ENCODE results near the gene NPIPB6.

The NPIPB6 gene

DNA sequence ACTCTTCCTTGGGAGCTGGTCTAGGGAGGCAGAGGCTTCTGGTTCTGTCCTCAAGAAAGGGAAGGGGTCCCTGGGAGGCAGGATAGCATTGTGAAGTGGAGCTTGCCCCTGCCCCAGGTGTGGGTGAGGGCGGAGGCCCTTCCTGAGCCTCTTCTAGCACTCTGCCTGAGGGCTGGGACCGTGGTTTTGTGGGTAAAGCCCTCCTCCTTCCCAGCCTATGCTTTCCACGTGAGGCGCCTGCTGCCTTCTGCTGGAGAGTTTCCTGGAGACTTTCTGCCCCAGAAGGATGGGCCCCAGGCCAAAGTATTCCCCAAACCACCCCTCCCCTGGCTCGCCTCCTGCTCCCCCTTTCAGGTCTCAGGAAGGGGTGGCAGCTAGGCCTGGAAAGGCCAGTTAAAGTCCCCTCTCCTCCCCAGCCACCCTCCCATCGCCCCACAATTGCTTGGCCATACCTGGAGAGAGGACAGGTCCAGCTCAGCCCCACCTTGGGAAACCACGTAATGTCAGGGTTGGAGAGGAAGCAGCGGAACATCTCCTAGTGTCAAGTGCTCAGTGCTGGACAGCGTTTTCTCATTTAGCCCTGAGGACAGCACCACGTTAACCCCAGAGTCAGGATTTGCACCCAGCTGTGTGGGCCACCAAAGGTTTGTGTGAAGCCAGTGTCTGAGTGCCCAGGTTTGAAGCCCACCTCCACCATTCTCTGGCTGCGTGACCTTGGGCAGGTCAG lies 65.4 kb downstream of the NPIPB6 start:
- no peak for DNase-seq

- DNase-seq: no peak
These were observed 66.0 kb downstream of the NPIPB6 start for GRCh38 chr16:28297308-28297707.

GRCh38 chr16:28295276-28295675 lies 68.0 kb downstream of the NPIPB6 start:
- no peak for DNase-seq

DNA sequence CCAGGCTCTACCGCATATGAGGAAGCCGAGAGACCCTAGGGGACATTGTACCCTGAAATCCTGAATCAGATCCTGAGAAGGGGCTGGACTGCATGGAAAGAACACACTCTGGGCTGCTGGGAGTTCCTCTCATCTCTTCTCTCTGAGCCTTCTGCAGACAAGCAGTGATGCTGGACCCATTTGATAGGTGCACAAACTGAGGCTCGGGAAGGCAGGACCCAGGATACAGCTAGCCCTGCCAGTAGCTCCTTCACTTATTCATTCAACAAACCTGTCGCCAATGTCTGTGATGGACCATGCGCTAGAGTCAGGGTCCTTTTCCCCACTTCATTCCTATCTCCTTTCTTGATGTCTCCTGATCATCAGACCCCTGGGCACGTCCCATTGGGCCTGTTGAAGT lies 69.1 kb downstream of the NPIPB6 start:
- no peak for DNase-seq

DNA sequence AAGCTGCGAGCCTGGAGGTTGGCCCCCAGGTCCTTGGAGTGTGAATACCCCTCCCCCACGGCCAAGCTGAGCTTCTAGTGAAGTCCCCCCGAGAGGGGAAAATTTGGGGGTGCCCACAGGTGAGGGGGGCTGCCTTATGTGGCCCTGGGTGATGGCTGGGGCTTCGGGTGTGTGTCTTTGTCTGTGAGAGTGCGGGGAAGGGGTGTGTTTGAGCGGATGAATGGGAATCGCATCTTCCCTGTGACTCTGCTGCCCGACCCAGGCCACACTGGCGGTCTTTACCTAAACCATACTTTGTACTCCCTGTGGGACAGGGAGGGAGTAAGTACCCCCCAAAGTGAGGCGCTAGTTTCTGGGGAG lies 69.7 kb downstream of the NPIPB6 start:
- no peak for DNase-seq

- peak; percentile 16 for DNase-seq
These were observed 70.3 kb downstream of the NPIPB6 start for GRCh38 chr16:28292731-28293600.

All from effector CD8-positive, alpha-beta T cell (primary cell).